ENCODE results near the gene RECK. TPM values are rescaled to one million over a fixed set of nuclear protein-coding genes. Genes with fewer than 3 reads are reported as not detected.

RECK gene
- total RNA-seq, 1 experiment from 2014 or later = 2.1 TPM

- no peak overlapping the region for H3K27ac ChIP-seq
- H3F3A ChIP-seq (ENCODE audit: insufficient read depth, low read depth) = no peaks in the 10 kb centered on the region
- BruUV-seq (replicated peaks) = no TSS peak
- no peaks in the 10 kb centered on the region for H3K9me2 ChIP-seq (ENCODE audit: insufficient read depth)
- no peak for TF ChIP-seq EZH2 (IDR thresholded peaks at IDR 0.05; ENCODE audit: low read depth)
- TF ChIP-seq CTCF (conservative IDR thresholded peaks at IDR 0.05) = no peak
- H3K4me2 ChIP-seq = no peak overlapping the region
- no peak overlapping the region for H2AFZ ChIP-seq
- CTCF ChIA-PET = interaction anchor here (0.5 to 0.8 kb wide), 2 partner anchors 32 to 190 kb away, joined by 4 to 5 read pairs; no protein-coding TSS in a partner anchor
- H3K36me3 ChIP-seq (ENCODE audit: low read depth) = no peaks in the 10 kb centered on the region
- H3K79me2 ChIP-seq (ENCODE audit: low read depth) = no peaks in the 10 kb centered on the region
- H4K20me1 ChIP-seq (ENCODE audit: insufficient read depth) = no peaks in the 10 kb centered on the region
- H3K9me3 ChIP-seq (ENCODE audit: insufficient read depth, low read depth) = no peaks in the 10 kb centered on the region
- DNase-seq = no peak
- intact Hi-C loops (cut with micrococcal nuclease; ENCODE audit: unreplicated experiment) = no loop called here
- no peaks in the 10 kb centered on the region for H3K4me1 ChIP-seq (replicated peaks; ENCODE audit: insufficient read depth)
- no peak overlapping the region for H3K4me3 ChIP-seq
- POLR2A ChIA-PET (ENCODE audit: unreplicated experiment) = no interaction called here
- H3K27me3 ChIP-seq (ENCODE audit: insufficient read depth, low read depth) = peaks cover 8% of the 10 kb centered on the region
Observed at GRCh38 chr9:36007316-36007708, 29.4 kb upstream of the RECK start.

- Histone ChIP-seq H3K4me2 (no peak overlapping the region), H3K36me3 (ENCODE audit: low read depth) (no peaks in the 10 kb centered on the region), H4K20me1 (ENCODE audit: insufficient read depth) (no peaks in the 10 kb centered on the region), H3K79me2 (ENCODE audit: low read depth) (no peaks in the 10 kb centered on the region), H3K4me1 (replicated peaks; ENCODE audit: insufficient read depth) (no peaks in the 10 kb centered on the region), H2AFZ (no peak overlapping the region), H3K4me3 (no peak overlapping the region), H3K27ac (no peak overlapping the region), H3K9me3 (ENCODE audit: insufficient read depth, low read depth) (no peaks in the 10 kb centered on the region), H3K27me3 (ENCODE audit: insufficient read depth, low read depth) (peaks cover 8% of the 10 kb centered on the region), H3F3A (ENCODE audit: insufficient read depth, low read depth) (no peaks in the 10 kb centered on the region), H3K9me2 (ENCODE audit: insufficient read depth) (no peaks in the 10 kb centered on the region)
- no TSS peak for BruUV-seq (replicated peaks)
- DNase-seq = no peak
- intact Hi-C loops (cut with micrococcal nuclease; ENCODE audit: unreplicated experiment) = no loop called here
- TF ChIP-seq EZH2 (IDR thresholded peaks at IDR 0.05; ENCODE audit: low read depth) (no peak), CTCF (conservative IDR thresholded peaks at IDR 0.05) (no peak)
- POLR2A ChIA-PET (ENCODE audit: unreplicated experiment) = no interaction called here
- CTCF ChIA-PET = interaction anchor here (0.5 to 0.8 kb wide), 3 partner anchors 32 to 189 kb away, joined by 4 to 11 read pairs (median 5); no protein-coding TSS in a partner anchor
Observed at GRCh38 chr9:36007852-36008251, 28.9 kb upstream of the RECK start.

- TF ChIP-seq EZH2 (IDR thresholded peaks at IDR 0.05; ENCODE audit: low read depth) (no peak), CTCF (conservative IDR thresholded peaks at IDR 0.05) (peak; percentile 80)
- POLR2A ChIA-PET (ENCODE audit: unreplicated experiment) = interaction anchor here (0.6 kb wide), 1 partner anchor 404 kb away, joined by 3 read pairs; no protein-coding TSS in a partner anchor
- peak overlapping the region; percentile 60; the same call in 1 of the 2 replicates for H3K4me2 ChIP-seq
Observed at GRCh38 chr9:36008774-36009300, 27.9 kb upstream of the RECK start.

More at GRCh38 chr9:36008774-36009300, 27.9 kb upstream of the RECK start:
- Histone ChIP-seq H4K20me1 (ENCODE audit: insufficient read depth) (no peaks in the 10 kb centered on the region), H3K27ac (no peak overlapping the region), H2AFZ (no peak overlapping the region), H3K36me3 (ENCODE audit: low read depth) (no peaks in the 10 kb centered on the region), H3K27me3 (ENCODE audit: insufficient read depth, low read depth) (peaks cover 8% of the 10 kb centered on the region), H3K4me1 (replicated peaks; ENCODE audit: insufficient read depth) (no peaks in the 10 kb centered on the region), H3K9me3 (ENCODE audit: insufficient read depth, low read depth) (no peaks in the 10 kb centered on the region), H3K9me2 (ENCODE audit: insufficient read depth) (no peaks in the 10 kb centered on the region), H3K4me3 (no peak overlapping the region), H3F3A (ENCODE audit: insufficient read depth, low read depth) (no peaks in the 10 kb centered on the region), H3K79me2 (ENCODE audit: low read depth) (no peaks in the 10 kb centered on the region)
- intact Hi-C loops (cut with micrococcal nuclease; ENCODE audit: unreplicated experiment) = no loop called here
- peak in 1 of 2 experiments; percentile 15 for DNase-seq
- BruUV-seq (replicated peaks) = no TSS peak
- CTCF ChIA-PET = interaction anchor here (0.7 to 0.8 kb wide), 2 partner anchors 21 to 54 kb away, joined by 8 to 11 read pairs; no protein-coding TSS in a partner anchor

Data from PC-9 (cell line).